ENCODE data around the gene TFF3. TPM values are rescaled to one million over a fixed set of nuclear protein-coding genes. Genes with fewer than 3 reads are reported as not detected.

Gene TFF3
- total and polyA plus RNA-seq, 5 experiments from 2014 or later, result not detected

DNA sequence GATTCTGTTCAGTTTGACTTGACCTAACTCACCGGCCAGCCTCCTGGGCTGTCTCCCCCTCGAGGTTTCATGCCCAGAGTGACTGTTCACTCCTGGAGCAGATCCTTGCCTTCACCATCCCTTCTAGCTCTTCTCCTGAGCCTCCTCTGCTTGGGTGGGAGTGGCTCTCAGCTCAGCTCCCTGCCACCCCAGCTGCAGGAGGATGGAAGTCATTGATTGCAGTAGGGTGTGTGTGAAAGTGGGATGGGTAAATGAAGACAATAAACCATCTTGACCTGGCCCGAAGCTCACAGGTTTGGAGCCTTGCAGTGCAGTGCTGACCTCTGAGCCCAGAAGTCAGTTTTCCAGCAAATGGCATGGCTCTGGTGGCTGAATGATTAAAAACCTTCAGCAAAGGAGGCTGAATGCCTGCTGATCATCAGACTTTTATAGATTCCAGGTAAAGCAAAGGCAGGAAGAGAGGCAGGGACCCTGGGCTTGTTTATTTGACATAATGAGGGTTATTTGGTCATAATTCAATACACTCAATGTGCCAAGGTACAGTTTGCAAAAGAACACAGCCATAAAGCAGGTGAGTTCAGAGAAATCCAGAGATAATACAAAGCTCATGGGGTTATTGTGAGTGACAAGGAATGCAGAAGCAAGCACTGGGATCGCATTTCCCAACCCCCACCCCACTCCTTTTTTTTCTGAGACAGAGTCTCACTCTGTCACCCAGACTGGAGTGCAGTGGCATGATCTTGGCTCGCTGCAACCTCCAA lies 17.5 kb upstream of the TFF3 start:
- peaks cover 0 to 9% (median 0%) of the 10 kb centered on the region in 5 donors for H3K27me3 Mint-ChIP-seq
- POLR2A ChIA-PET, result no interaction called here

DNA sequence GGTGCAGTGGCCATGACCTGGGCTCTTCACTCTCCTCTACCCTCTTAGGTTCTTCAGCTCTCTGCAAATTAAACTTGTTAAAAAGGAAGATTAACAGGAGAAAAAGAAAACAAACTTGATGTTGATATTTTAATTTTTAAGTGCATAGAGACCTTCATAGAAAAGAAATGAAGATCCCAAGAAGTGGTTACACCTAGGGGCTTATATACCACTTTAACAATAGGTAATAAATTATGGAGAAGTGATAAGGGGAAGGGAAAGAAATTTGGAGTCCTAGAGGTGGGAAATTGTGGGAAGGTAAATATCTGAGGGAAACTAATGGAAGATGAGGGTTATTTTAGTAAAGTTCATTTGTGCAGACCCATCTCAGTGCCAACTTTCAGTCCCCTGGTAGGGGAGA lies 16.5 kb upstream of the TFF3 start:
- ATAC-seq (no peak), DNase-seq (no peak)
- POLR2A ChIA-PET, result no interaction called here
- Mint-ChIP-seq H3K4me1 (no peaks in the 10 kb centered on the region), H3K36me3 (peaks cover 0 to 18% (median 16%) of the 10 kb centered on the region in 3 donors), H3K27ac (no peak overlapping the region), H3K9me3 (peaks cover 0 to 24% (median 18%) of the 10 kb centered on the region in 9 donors), H3K27me3 (peaks cover 0 to 4% (median 0%) of the 10 kb centered on the region in 5 donors), H3K4me3 (no peak overlapping the region)

More for the DNA sequence above, 17.5 kb upstream of the TFF3 start:
- H3K36me3 Mint-ChIP-seq, result peaks cover 0 to 18% (median 16%) of the 10 kb centered on the region in 3 donors
- H3K9me3 Mint-ChIP-seq, result peaks cover 0 to 24% (median 18%) of the 10 kb centered on the region in 9 donors
- H3K4me3 Mint-ChIP-seq, result no peak overlapping the region
- H3K4me1 Mint-ChIP-seq, result peaks cover 3 to 5% (median 3%) of the 10 kb centered on the region in 4 donors
- H3K27ac Mint-ChIP-seq, result no peak overlapping the region
- ATAC-seq, result no peak
- DNase-seq, result no peak

DNA sequence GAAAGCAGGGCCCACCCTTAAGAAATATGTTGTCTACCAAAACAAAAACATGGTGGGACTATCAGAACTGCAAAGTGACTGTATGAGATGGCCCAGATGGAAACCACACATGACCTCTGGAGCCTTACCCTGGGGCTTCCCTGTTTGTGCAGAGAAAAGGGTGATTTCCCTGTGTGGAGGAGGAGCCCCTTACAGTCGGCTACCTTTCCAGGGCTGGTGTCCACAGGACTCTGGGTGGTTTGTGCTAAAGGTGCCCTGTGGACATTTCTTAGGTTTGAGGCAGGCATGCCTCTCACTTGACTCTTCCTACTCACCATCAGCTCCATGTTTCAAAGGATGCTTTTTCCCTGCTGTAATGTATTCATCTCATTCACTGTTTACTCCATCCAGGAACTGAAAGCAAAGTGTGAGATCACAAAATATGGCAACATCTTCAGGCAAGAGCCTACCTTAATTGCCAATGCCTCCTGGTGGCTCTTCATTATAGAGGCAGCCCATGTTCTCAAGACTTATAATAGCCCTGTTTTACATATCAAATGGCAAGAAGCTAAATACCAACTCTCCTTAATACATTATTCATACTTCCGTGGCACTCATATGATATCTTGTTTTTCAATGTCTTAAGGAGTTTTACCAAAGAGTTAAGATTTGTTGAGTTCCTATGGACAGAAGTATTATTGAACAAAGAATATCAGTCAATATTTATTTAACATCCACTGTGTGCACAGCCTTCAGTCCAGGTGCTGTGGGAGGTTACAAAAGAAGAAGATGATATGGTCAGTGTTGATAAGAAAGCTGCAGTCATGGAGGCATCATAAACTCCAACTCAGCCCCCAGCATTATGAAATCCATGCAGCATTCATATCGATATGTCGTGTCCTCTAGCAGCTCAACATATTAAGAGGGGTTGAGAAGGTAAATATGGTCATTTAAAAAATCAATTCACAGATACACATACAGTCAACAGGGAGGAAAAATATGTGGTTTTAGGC lies 15.5 kb upstream of the TFF3 start:
- no peak for DNase-seq
- H3K4me3 Mint-ChIP-seq, result no peak overlapping the region
- peaks cover 0 to 4% (median 0%) of the 10 kb centered on the region in 5 donors for H3K27me3 Mint-ChIP-seq
- H3K36me3 Mint-ChIP-seq, result peaks cover 0 to 18% (median 16%) of the 10 kb centered on the region in 3 donors
- ATAC-seq, result no peak
- POLR2A ChIA-PET, result no interaction called here
- H3K4me1 Mint-ChIP-seq, result no peaks in the 10 kb centered on the region
- H3K27ac Mint-ChIP-seq, result no peak overlapping the region
- peaks cover 0 to 24% (median 18%) of the 10 kb centered on the region in 9 donors for H3K9me3 Mint-ChIP-seq

DNA sequence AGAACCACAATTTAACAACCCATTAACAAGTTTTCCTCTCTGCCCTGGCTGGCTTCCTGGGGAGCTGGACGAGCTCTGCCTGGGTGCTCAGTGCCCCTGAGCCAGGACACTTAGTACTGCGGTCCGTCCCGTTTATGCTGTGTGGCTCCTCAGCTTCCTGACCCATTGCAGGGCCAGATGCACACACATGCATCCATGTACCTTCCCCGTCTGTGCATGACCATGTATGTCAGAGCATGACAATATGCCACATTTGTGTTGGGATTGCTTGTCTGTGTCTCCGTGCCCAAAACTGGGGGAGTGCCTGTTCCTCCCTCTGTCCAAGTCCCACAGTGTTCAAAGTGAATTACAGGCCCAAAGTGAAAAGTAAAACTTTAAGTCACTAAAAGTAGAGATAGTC lies 9.7 kb upstream of the TFF3 start:
- H3K9me3 Mint-ChIP-seq, result no peaks in the 10 kb centered on the region
- DNase-seq, result no peak
- H3K36me3 Mint-ChIP-seq, result no peaks in the 10 kb centered on the region
- H3K4me3 Mint-ChIP-seq, result no peak overlapping the region
- no peak for ATAC-seq
- peaks cover 0 to 2% (median 1%) of the 10 kb centered on the region in 4 donors for H3K4me1 Mint-ChIP-seq
- peaks cover 3 to 16% (median 6%) of the 10 kb centered on the region in 5 donors for H3K27me3 Mint-ChIP-seq
- POLR2A ChIA-PET, result no interaction called here
- no peak overlapping the region for H3K27ac Mint-ChIP-seq

DNA sequence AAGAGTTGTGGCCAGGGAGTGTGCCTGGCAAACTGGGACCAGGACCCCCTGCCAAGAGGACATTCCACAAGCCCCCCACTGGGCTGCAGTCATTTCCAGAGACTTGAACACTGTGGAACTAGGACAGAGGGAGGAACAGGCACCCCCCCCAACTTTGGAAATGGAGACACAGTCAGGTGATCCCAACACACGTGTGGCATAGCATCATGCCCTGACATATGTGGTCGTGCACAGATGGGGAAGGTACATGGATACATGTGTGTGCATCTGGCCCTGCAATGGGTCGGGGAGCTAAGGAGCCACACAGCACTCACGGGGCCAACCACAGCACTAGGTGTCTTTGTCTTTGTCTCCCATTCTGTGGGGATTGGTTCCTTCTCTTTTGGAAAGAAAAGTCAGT lies 6.6 kb upstream of the TFF3 start:
- Mint-ChIP-seq H3K9me3 (no peaks in the 10 kb centered on the region), H3K27ac (no peak overlapping the region), H3K36me3 (no peaks in the 10 kb centered on the region), H3K27me3 (peaks cover 3 to 16% (median 6%) of the 10 kb centered on the region in 5 donors), H3K4me3 (no peak overlapping the region), H3K4me1 (peaks cover 0 to 12% (median 5%) of the 10 kb centered on the region in 4 donors)
- POLR2A ChIA-PET, result no interaction called here
- DNase-seq (no peak), ATAC-seq (no peak)

DNA sequence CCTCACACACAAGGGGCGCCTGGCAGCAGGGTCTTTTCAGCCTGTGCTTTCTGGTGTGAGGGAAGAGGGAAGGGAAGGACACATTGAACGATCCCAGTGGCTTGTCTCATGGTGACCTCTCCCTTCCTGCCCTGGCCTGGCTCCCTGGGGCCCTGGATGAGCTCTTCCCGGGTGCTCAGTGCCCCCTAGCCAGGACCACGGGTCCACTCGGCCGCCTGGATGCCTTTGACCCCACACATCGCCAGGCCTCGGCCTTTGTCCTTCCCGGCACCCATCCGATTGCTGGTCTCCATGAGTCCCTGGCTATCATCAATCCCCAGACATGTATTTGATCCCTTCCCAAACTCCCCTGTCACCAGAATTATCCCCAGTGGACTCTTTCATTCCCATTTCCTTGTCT lies 6.0 kb upstream of the TFF3 start:
- DNase-seq (no peak), ATAC-seq (no peak)
- H3K27ac Mint-ChIP-seq, result no peak overlapping the region
- H3K9me3 Mint-ChIP-seq, result no peaks in the 10 kb centered on the region
- POLR2A ChIA-PET, result no interaction called here
- peaks cover 3 to 16% (median 6%) of the 10 kb centered on the region in 5 donors for H3K27me3 Mint-ChIP-seq
- peaks cover 0 to 12% (median 5%) of the 10 kb centered on the region in 4 donors for H3K4me1 Mint-ChIP-seq
- no peaks in the 10 kb centered on the region for H3K36me3 Mint-ChIP-seq
- H3K4me3 Mint-ChIP-seq, result no peak overlapping the region

DNA sequence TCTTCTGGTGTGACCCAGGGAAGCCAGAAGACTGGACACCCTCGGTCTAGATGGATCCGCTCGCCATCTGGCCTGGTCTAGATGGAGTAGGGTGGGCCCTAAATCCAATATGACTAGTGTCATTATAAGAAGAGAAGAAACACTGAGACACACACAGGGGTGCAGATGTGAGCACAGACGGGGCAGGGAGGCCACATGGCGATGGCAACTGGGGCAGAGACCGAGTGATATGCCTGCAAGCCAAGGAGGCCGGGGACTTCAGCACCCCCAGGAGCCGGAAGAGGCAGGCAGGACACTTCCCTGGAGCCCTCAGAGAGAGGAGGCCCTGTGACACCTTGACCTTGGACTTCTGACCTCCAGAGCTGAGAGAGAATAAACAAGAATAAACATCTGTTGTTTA lies 5.6 kb upstream of the TFF3 start:
- DNase-seq, result no peak
- POLR2A ChIA-PET, result no interaction called here
- peaks cover 3 to 16% (median 6%) of the 10 kb centered on the region in 5 donors for H3K27me3 Mint-ChIP-seq
- H3K27ac Mint-ChIP-seq, result peak overlapping the region in 2 of 10 donors; percentile 16 to 31
- no peak for ATAC-seq
- H3K4me1 Mint-ChIP-seq, result peaks cover 0 to 12% (median 5%) of the 10 kb centered on the region in 4 donors
- no peaks in the 10 kb centered on the region for H3K9me3 Mint-ChIP-seq
- H3K36me3 Mint-ChIP-seq, result no peaks in the 10 kb centered on the region
- H3K4me3 Mint-ChIP-seq, result no peak overlapping the region

DNA sequence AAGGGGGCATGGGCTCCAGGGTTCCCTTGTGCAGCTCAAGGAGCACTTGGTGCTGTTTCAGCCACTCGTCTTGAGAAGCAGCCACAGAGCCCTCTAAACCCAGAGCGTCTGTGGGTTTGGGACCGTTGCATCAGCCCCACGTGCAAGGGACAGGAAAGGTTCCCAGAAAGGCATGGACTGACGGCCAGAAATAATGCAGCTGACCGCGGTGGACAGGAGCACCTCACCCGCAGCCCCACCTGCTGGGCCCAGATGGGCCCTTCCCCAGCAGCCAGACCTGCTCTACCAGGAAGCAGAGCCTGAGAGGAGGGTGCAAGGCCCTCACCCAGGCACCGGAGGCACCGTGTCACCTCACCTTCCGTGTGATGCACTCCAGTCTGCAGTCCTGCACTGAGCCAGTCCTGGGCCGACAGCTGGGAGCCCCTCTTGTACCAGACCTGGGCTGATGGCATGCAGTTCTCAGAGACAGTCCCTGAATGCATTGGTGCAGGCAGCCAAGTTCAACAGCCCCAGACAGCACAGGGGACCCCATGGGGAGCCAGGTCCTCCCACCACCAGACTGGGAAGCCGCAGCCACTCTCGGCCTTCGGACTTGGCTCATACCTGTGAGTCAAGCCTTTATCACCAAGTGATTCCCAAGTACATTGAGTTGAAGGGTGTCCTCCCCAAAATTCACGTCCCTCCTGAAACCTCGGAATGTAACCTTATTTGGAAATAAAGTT lies 4.8 kb upstream of the TFF3 start:
- Mint-ChIP-seq H3K9me3 (no peaks in the 10 kb centered on the region), H3K4me1 (peaks cover 0 to 12% (median 5%) of the 10 kb centered on the region in 4 donors), H3K27me3 (peaks cover 3 to 16% (median 6%) of the 10 kb centered on the region in 5 donors), H3K4me3 (no peak overlapping the region), H3K27ac (peak overlapping the region in 1 of 10 donors; percentile 16), H3K36me3 (no peaks in the 10 kb centered on the region)
- no peak for ATAC-seq
- no peak for DNase-seq
- POLR2A ChIA-PET, result no interaction called here

DNA sequence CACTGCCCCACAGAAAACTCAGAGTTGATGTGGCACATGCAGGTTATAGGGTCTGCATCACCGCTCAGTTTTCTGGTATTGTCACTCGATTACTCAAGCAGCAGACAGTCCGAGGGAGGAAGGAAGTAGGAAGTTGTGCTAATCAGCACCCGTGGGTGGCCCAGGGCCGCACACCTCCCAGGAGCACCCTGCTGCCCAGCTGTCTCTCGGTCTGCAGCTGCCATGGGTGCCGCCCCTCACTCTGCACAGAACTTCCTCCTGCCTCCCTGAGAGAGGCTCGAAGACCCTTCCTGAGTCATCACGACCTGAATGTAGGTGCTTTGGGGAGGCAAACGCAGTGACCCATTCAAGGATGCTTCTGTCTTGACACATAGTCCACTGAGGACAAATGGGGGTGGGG lies 4.2 kb upstream of the TFF3 start:
- DNase-seq, result no peak
- H3K27me3 Mint-ChIP-seq, result peaks cover 3 to 16% (median 6%) of the 10 kb centered on the region in 5 donors

DNA sequence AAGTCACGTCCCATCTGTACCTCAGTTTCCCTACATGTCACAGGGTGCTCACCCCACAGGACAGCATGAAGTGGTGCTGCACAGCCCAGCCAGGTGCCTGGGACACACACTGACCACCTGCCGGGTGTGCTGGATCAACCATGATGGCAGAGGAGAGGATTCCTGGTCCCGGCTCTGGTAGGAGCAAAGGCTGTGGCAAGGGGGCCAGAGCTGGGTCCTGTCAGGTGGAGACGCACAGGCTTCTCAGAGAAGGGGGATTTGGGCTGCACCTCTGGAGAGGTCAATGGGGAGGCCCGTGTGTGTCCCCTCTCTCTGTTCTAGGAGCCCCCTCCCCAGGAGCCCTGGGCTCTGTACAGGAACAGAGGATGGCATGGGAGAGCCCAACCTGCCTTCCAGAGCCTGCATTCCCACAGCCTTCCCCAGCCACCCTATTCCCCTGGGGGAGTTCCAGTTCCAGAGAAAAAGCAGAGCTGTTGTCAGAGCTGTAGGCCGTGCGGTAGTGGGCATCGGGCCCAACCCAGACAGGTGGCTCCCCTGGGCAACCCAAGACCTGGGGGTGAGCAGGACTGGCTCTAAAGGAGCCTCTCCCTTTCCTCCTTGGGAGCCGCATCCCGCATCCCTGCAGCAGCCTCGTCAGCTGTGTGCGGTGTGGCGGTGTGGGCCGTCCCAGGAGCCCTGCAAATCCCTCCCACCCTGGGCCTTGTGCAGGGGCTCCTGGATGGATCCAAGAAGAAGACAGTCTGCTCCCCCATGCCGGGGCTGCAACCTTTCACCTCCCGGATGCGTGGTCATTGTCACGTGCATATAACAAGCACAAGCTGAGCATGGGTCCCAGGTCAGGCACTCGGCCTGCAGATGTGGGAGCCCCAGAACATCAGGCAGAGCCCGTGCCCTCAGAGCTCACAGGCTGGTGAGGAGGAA lies 2.9 kb upstream of the TFF3 start:
- H3K9me3 Mint-ChIP-seq, result no peaks in the 10 kb centered on the region
- POLR2A ChIA-PET, result no interaction called here
- ATAC-seq (no peak), DNase-seq (no peak)
- H3K4me1 Mint-ChIP-seq, result peaks cover 0 to 12% (median 5%) of the 10 kb centered on the region in 4 donors
- no peak overlapping the region for H3K4me3 Mint-ChIP-seq
- H3K27ac Mint-ChIP-seq, result peak overlapping the region in 1 of 10 donors; percentile 52
- peaks cover 0 to 11% (median 6%) of the 10 kb centered on the region in 5 donors for H3K27me3 Mint-ChIP-seq
- no peaks in the 10 kb centered on the region for H3K36me3 Mint-ChIP-seq

More for the DNA sequence above, 4.2 kb upstream of the TFF3 start:
- H3K4me1 Mint-ChIP-seq, result peaks cover 0 to 12% (median 5%) of the 10 kb centered on the region in 4 donors
- peak overlapping the region in 5 of 10 donors; percentile 25 to 75 (median 38) for H3K27ac Mint-ChIP-seq
- ATAC-seq, result no peak
- H3K9me3 Mint-ChIP-seq, result no peaks in the 10 kb centered on the region
- no peak overlapping the region for H3K4me3 Mint-ChIP-seq
- POLR2A ChIA-PET, result no interaction called here
- H3K36me3 Mint-ChIP-seq, result no peaks in the 10 kb centered on the region

DNA sequence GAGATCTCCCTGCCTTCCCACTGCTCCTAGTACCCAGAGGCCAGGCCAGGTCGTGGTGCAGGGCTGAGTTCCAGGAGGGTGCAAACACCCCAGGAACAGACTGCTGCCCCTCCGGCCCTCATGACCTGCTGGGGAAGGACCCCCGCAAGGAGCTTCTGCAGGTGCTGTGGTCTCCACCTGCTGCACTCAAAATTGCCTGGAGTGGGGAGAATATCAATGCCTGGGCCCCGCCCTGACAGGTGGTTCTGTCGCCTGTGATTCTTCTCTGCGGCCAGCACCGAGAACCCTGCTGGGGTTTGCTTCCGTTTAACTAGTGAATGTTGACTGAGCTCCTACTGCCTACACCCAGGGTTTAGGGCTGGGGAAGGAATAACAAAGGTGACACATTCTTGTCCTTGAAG lies 2.1 kb upstream of the TFF3 start:
- no peaks in the 10 kb centered on the region for H3K9me3 Mint-ChIP-seq
- no peak overlapping the region for H3K27ac Mint-ChIP-seq
- H3K36me3 Mint-ChIP-seq, result no peaks in the 10 kb centered on the region
- ATAC-seq (no peak), DNase-seq (no peak)
- H3K4me3 Mint-ChIP-seq, result no peak overlapping the region
- POLR2A ChIA-PET, result no interaction called here
- peaks cover 0 to 8% (median 4%) of the 10 kb centered on the region in 5 donors for H3K27me3 Mint-ChIP-seq
- peaks cover 0 to 12% (median 5%) of the 10 kb centered on the region in 4 donors for H3K4me1 Mint-ChIP-seq
